Thyroid gland (tissue), 4 donors: Measurements from ENCODE around the gene PDLIM1. TPM values are rescaled to one million over a fixed set of nuclear protein-coding genes. Genes with fewer than 3 reads are reported as not detected.

ENCODE experiments used
- DNase-seq, 2 donors: peaks; one replicate each; pipeline ENCODE4 v3.0.0-alpha.2; 2019
- H3K27ac ChIP-seq, 3 donors: fragments of 200-600 bp; sonication (generic); 1 replicate in 2 of 3; 2 replicates in 1 of 3; pipeline ENCODE4 v1.5.1; 2016 to 2019; ENCODE audit warnings: mild to moderate bottlenecking in 1 of 3, moderate library complexity in 1 of 3
- H3K27me3 ChIP-seq: fragments of 200-600 bp; sonication (generic); one replicate; pipeline ENCODE4 v1.5.1; 2019
- H3K36me3 ChIP-seq, 2 donors: fragments of 200-600 bp; sonication (generic); one replicate each; pipeline ENCODE4 v1.5.1; 2016 to 2019
- H3K4me1 ChIP-seq, 2 donors: fragments of 200-600 bp; sonication (generic); one replicate each; pipeline ENCODE4 v1.5.1; 2017 to 2019
- H3K4me3 ChIP-seq, 3 donors: fragments of 200-600 bp; sonication (generic); replicated peaks in 1 of 3; 1 replicate in 2 of 3; 2 replicates in 1 of 3; pipeline ENCODE4 v1.5.1; 2016; ENCODE audit warnings: mild to moderate bottlenecking in 1 of 3
- H3K9me3 ChIP-seq: fragments of 200-600 bp; sonication (generic); one replicate; pipeline ENCODE4 v1.5.1; 2017
- POLR2A ChIP-seq, 2 donors: fragments of 450-650 bp; IDR thresholded peaks; one replicate each; pipeline ENCODE4 v1.6.1; 2017; ENCODE audit warnings: antibody characterized with exemption in 2 of 2, mild to moderate bottlenecking in 2 of 2, moderate library complexity in 1 of 2
- WGBS, 2 donors: methylation state at CpG; one replicate each; pipeline ENCODE4 v1.1.5; 2017; 5-methylcytosine and 5-hydroxymethylcytosine counted together
- intact Hi-C: fragments of 100-400 bp; cut with DNase I; formaldehyde crosslinking; loops from one replicate; pipeline ENCODE4 v1.15.1; 2023
- total RNA-seq, 4 donors: library from RNA; depleted of rRNA; stranded (reverse); fragments of >200 nt; gene quantifications; one replicate each; pipeline ENCODE4 v1.2.3, GENCODE V29; 2016
- TF ChIP-seq, protein P1 (sequence below), 6 experiments: fragments of 200-600 bp in 3 of 6; fragments of 450-650 bp in 3 of 6; sonication (generic) in 3 of 6; IDR thresholded peaks; one replicate each; pipeline ENCODE4 v1.5.1; 2016 to 2019; ENCODE audit warnings: antibody characterized with exemption in 6 of 6, mild to moderate bottlenecking in 2 of 6, inconsistent platforms in 1 of 6, moderate library complexity in 1 of 6

Gene PDLIM1, protein sequence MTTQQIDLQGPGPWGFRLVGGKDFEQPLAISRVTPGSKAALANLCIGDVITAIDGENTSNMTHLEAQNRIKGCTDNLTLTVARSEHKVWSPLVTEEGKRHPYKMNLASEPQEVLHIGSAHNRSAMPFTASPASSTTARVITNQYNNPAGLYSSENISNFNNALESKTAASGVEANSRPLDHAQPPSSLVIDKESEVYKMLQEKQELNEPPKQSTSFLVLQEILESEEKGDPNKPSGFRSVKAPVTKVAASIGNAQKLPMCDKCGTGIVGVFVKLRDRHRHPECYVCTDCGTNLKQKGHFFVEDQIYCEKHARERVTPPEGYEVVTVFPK
- 100 to 1,000 TPM in 1 of 4 donors, 10 to 100 TPM in 3; 67.8 to 158 (median 90.7) TPM for total RNA-seq

DNA sequence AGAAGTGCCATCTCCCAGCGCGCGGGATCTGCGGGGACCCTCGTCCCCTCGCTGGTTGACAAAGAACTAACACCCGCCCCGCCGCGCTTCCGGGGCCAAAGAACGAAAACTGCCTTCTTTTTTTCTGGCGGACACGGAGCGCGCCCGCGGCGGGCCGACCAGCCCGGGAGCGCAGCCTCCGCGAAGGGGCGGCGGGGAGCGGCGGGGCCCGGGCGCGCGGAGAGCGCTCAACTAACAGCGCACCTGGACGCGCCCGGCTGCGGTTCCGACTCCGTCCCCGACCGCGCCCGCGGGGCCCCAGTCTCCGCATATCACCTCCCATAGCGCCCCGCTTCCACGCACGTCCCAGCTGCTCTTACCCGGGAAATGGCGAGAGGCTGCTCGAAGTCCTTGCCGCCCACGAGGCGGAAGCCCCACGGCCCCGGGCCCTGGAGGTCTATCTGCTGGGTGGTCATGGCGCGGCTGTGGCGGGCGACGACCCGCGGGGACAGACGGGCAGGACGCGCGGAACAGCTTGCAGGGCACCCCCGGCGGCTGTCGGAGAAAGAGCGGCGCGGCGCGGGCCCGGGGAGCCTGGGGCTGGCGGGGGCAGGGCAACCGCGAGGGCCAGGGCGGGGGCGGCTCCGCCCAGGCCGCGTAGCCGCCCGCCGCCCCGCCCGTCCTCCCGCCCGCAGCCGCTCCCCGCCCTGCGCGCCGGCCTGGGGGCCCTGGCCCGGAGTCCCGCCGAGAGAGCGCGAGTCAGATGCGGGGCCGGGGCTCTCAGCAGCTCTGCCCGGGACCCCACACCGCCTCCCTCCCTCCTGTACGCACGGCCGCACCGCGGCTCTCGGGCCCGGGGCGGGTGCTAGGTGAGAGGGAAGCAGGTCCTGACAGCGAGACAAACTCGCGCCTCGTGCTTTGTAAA, at the start of gene PDLIM1:
Gene PDLIM1 (minus strand): TSS at position 543 of the 904 bp plus-strand sequence. CDS start 88 bp downstream, at position 455.
- TF ChIP-seq, protein P1, sequence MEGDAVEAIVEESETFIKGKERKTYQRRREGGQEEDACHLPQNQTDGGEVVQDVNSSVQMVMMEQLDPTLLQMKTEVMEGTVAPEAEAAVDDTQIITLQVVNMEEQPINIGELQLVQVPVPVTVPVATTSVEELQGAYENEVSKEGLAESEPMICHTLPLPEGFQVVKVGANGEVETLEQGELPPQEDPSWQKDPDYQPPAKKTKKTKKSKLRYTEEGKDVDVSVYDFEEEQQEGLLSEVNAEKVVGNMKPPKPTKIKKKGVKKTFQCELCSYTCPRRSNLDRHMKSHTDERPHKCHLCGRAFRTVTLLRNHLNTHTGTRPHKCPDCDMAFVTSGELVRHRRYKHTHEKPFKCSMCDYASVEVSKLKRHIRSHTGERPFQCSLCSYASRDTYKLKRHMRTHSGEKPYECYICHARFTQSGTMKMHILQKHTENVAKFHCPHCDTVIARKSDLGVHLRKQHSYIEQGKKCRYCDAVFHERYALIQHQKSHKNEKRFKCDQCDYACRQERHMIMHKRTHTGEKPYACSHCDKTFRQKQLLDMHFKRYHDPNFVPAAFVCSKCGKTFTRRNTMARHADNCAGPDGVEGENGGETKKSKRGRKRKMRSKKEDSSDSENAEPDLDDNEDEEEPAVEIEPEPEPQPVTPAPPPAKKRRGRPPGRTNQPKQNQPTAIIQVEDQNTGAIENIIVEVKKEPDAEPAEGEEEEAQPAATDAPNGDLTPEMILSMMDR (IDR thresholded peaks at IDR 0.05): peak in 3 of 6 experiments; percentile 31 to 46 (median 36)
- peak; percentile 50 to 95 for TF ChIP-seq POLR2A (IDR thresholded peaks at IDR 0.05)

DNA sequence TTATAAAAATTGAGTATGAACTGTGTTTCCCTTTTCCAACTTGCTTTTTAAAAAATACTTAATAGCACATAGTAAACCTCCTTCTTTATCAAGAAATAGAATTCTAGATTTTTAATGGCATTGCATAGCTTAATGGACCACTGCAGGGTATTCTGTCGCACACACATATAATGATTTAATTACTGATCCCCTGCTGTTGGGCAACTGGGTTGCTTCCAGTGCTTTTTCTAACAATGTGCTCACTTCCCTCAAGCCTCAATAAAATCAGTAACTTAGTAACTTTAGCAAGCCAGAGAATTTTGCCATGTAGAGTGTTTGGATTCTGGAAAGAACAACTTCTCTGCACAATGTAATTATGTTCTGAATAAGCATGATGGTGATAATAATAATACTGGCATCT, 49.1 kb upstream of the PDLIM1 start:
- Histone ChIP-seq H3K36me3 (no peaks in the 10 kb centered on the region), H3K27me3 (no peaks in the 10 kb centered on the region), H3K9me3 (no peaks in the 10 kb centered on the region), H3K27ac (no peak overlapping the region), H3K4me1 (peaks cover 7 to 24% of the 10 kb centered on the region in 2 donors), H3K4me3 (no peak overlapping the region)
- TF ChIP-seq, protein P1 (IDR thresholded peaks at IDR 0.05): no peak
- no peak for TF ChIP-seq POLR2A (IDR thresholded peaks at IDR 0.05)
- intact Hi-C loops: no loop called here
- DNase-seq: no peak
- whole genome bisulfite sequencing, 2 donors: 98 to 100% methylated on average over 1 of the region's 1 CpG

More for the DNA sequence above, at the start of gene PDLIM1:
- peak; percentile 80 to 81 for DNase-seq
- Histone ChIP-seq H3K36me3 (no peaks in the 10 kb centered on the region), H3K27me3 (no peaks in the 10 kb centered on the region), H3K9me3 (no peaks in the 10 kb centered on the region), H3K4me1 (peaks cover 47 to 50% of the 10 kb centered on the region in 2 donors), H3K4me3 (peak within 1 kb of the TSS; percentile 79 to 96 (median 83)), H3K27ac (peak within 1 kb of the TSS; percentile 79 to 90 (median 85))
- WGBS, 2 donors: 0 to 1% methylated on average over 12 to 14 of the region's 119 CpGs
- intact Hi-C loops: no loop called here

DNA sequence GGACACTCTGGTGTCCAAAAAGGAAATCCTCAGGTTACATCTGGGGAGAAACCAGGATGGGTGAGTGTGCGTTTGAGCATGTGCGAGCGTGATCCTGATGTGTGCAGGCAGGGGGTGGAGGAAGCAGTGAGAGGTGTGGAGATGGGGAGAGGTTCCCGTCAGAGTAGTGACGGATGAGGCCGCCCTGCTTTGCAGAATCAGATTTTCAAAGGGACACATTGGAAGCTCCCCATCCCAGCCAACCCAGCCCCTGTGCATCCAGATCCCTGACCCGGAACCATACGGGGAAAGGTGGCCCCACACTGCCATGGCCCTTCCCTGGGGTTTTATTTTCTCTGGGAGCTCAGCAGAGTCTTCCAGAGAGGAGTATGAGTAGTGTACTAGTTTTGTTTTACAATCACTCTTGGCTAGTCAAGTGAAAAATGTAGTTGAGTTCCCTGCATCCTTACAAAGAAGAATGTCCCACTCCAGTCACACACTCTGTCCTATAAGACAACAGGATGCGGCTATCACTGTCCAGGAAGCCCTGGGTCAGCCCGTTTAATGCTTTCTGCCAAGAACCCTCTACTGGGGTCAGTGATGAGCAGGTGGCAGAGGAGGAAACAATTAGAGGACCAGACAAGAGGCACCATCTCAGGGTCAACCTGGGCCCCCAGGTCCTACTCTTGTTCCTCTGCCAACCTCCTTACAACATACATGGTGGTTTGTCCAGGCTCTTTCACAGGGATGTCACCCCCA, 46.8 kb upstream of the PDLIM1 start:
- Histone ChIP-seq H3K4me3 (no peak overlapping the region), H3K27me3 (no peaks in the 10 kb centered on the region), H3K9me3 (no peaks in the 10 kb centered on the region), H3K27ac (peak overlapping the region in 2 of 3 donors; percentile 27 to 67), H3K4me1 (peaks cover 7 to 31% of the 10 kb centered on the region in 2 donors), H3K36me3 (no peaks in the 10 kb centered on the region)
- TF ChIP-seq POLR2A (IDR thresholded peaks at IDR 0.05): no peak
- TF ChIP-seq, protein P1 (IDR thresholded peaks at IDR 0.05): no peak
- intact Hi-C loops: no loop called here
- 44 to 51% methylated on average over 10 of the region's 10 CpGs for WGBS, 2 donors
- DNase-seq: peak; percentile 11 to 37

DNA sequence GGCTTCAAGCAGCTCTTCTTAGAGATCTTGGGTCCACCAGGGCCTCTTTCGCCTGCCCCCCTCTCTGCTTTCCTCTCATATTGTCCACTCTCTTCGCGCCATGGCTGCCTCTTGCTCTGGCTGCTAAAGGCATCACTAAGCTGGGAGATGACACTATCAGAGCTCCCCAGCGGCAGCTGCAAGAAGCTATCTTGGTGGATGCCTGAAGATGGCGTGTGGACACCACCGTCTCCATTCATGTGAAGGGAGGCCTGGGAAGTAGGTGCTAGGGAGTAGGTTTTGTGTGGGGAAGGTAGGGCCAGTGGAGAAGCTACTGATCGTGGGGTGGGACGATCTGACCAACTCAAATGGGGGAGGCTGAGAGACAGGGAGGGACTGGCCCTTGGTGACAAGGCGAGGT, 45.9 kb upstream of the PDLIM1 start:
- peaks cover 7 to 31% of the 10 kb centered on the region in 2 donors for H3K4me1 ChIP-seq
- no peak overlapping the region for H3K4me3 ChIP-seq
- WGBS, 2 donors: 95 to 98% methylated on average over 9 of the region's 9 CpGs
- no peak for DNase-seq
- intact Hi-C loops: no loop called here
- no peaks in the 10 kb centered on the region for H3K9me3 ChIP-seq
- no peak for TF ChIP-seq POLR2A (IDR thresholded peaks at IDR 0.05)
- TF ChIP-seq, protein P1 (IDR thresholded peaks at IDR 0.05): no peak
- no peaks in the 10 kb centered on the region for H3K36me3 ChIP-seq
- H3K27ac ChIP-seq: peak overlapping the region in 2 of 3 donors; percentile 27 to 67
- H3K27me3 ChIP-seq: no peaks in the 10 kb centered on the region
